COLO668 (cell line): ENCODE results near the gene UBR2.
A peak's percentile ranks its signal among the peaks of the same experiment; 100 is the strongest.
"Not testable (repeated sequence)": the region's sequence is repeated elsewhere in the genome, so short reads cannot be mapped to it uniquely, and the experiment has no call there.

Source experiments
- DNase-seq: peaks from one replicate; lab custom pipeline; 2025; ENCODE audit not compliant: unreplicated experiment; lab: John Stamatoyannopoulos, UW

UBR2 gene

GRCh38 chr6:42616716-42617115 lies 52.9 kb downstream of the UBR2 start:
- DNase-seq: no peak

GRCh38 chr6:42618105-42618504 lies 54.3 kb downstream of the UBR2 start:
- no peak for DNase-seq

- DNase-seq: no peak
These were observed 54.9 kb downstream of the UBR2 start for GRCh38 chr6:42618686-42619085.

- no peak for DNase-seq
These were observed 56.1 kb downstream of the UBR2 start for GRCh38 chr6:42619963-42620362.

- DNase-seq: no peak
These were observed 60.8 kb downstream of the UBR2 start for GRCh38 chr6:42624601-42625000.

- no peak for DNase-seq
These were observed 63.2 kb downstream of the UBR2 start for GRCh38 chr6:42627044-42627443.

- no peak for DNase-seq
These were observed 63.8 kb downstream of the UBR2 start for GRCh38 chr6:42627674-42628073.

- no peak for DNase-seq
These were observed 64.8 kb downstream of the UBR2 start for GRCh38 chr6:42628604-42629003.

- no peak for DNase-seq
These were observed 66.0 kb downstream of the UBR2 start for GRCh38 chr6:42629845-42630244.

GRCh38 chr6:42637681-42638080 lies 73.9 kb downstream of the UBR2 start:
- no peak for DNase-seq

- DNase-seq: no peak
These were observed 79.0 kb downstream of the UBR2 start for GRCh38 chr6:42642794-42643193.

GRCh38 chr6:42644211-42644610 lies 80.4 kb downstream of the UBR2 start:
- no peak for DNase-seq

- DNase-seq: no peak
These were observed 88.4 kb downstream of the UBR2 start for GRCh38 chr6:42652024-42652746.

- DNase-seq: no peak
These were observed 90.0 kb downstream of the UBR2 start for GRCh38 chr6:42653851-42654250.

- DNase-seq: no peak
These were observed 96.0 kb downstream of the UBR2 start for GRCh38 chr6:42659806-42660205.

GRCh38 chr6:42661540-42662153 lies 97.8 kb downstream of the UBR2 start:
- DNase-seq: peak; percentile 56

GRCh38 chr6:42664718-42665117 lies 100.9 kb downstream of the UBR2 start:
- no peak for DNase-seq

GRCh38 chr6:42674368-42674767 lies 110.5 kb downstream of the UBR2 start:
- DNase-seq: not testable (repeated sequence)

GRCh38 chr6:42674780-42675179 lies 111.0 kb downstream of the UBR2 start:
- no peak for DNase-seq

- DNase-seq: no peak
These were observed 115.5 kb downstream of the UBR2 start for GRCh38 chr6:42679358-42679757.

- no peak for DNase-seq
These were observed 124.5 kb downstream of the UBR2 start for GRCh38 chr6:42688281-42688680.

GRCh38 chr6:42689371-42689770 lies 125.5 kb downstream of the UBR2 start:
- DNase-seq: no peak

GRCh38 chr6:42690151-42690702 lies 126.4 kb downstream of the UBR2 start:
- DNase-seq: no peak
